ENCODE results near the gene SPTBN4. TPM values are rescaled to one million over a fixed set of nuclear protein-coding genes. Genes with fewer than 3 reads are reported as not detected.

The SPTBN4 gene
- total RNA-seq, 6 donors from 2014 or later = 0.33 to 8.4 (median 0.67) TPM

- H3K9me3 ChIP-seq = no peaks in the 10 kb centered on the region
- H3K27ac ChIP-seq = peak overlapping the region in 2 of 4 donors; percentile 67 to 96
- H3K4me1 ChIP-seq = peaks cover 16 to 38% (median 25%) of the 10 kb centered on the region in 4 donors
- H3K36me3 ChIP-seq = peaks cover 13 to 24% (median 15%) of the 10 kb centered on the region in 4 donors
- 88 to 90% methylated on average over 6 to 11 of the region's 11 CpGs for WGBS, 2 donors
- ATAC-seq (ENCODE audit: low FRiP score in 2 of 2) (no peak), DNase-seq (peak in 1 of 2 donors; percentile 76)
- no peaks in the 10 kb centered on the region for H3K27me3 ChIP-seq
- no peak overlapping the region for H3K4me3 ChIP-seq
- TF ChIP-seq EP300 (IDR thresholded peaks at IDR 0.05) (no peak), CTCF (IDR thresholded peaks at IDR 0.05) (no peak), POLR2A (IDR thresholded peaks at IDR 0.05) (no peak), POLR2AphosphoS5 (IDR thresholded peaks at IDR 0.05) (no peak)
These were observed 25.0 kb upstream of the SPTBN4 start for GRCh38 chr19:40441719-40442253.

GRCh38 chr19:40442328-40443130 is 24.3 kb upstream of the SPTBN4 start:
- Histone ChIP-seq H3K36me3 (peaks cover 14 to 28% (median 21%) of the 10 kb centered on the region in 4 donors), H3K4me1 (peaks cover 16 to 38% (median 25%) of the 10 kb centered on the region in 4 donors), H3K9me3 (no peaks in the 10 kb centered on the region), H3K27ac (peak overlapping the region; percentile 63 to 98 (median 82)), H3K4me3 (peak overlapping the region; percentile 21 to 91 (median 72)), H3K27me3 (no peaks in the 10 kb centered on the region)
- ATAC-seq (ENCODE audit: low FRiP score in 2 of 2) (no peak), DNase-seq (no peak)
- 20 to 28% methylated on average over 15 to 22 of the region's 22 CpGs for WGBS, 2 donors
- TF ChIP-seq EP300 (IDR thresholded peaks at IDR 0.05) (no peak), CTCF (IDR thresholded peaks at IDR 0.05) (no peak), POLR2AphosphoS5 (IDR thresholded peaks at IDR 0.05) (no peak), POLR2A (IDR thresholded peaks at IDR 0.05) (no peak)

GRCh38 chr19:40443131-40443999 is 23.4 kb upstream of the SPTBN4 start:
- WGBS, 2 donors = 0% methylated on average over 29 to 39 of the region's 52 CpGs
- H3K4me3 ChIP-seq = peak overlapping the region; percentile 66 to 92 (median 84)
- peaks cover 20 to 36% (median 26%) of the 10 kb centered on the region in 4 donors for H3K36me3 ChIP-seq
- H3K4me1 ChIP-seq = peaks cover 16 to 38% (median 25%) of the 10 kb centered on the region in 4 donors
- peak overlapping the region; percentile 92 to 98 (median 96) for H3K27ac ChIP-seq
- peak; percentile 86 to 95 for TF ChIP-seq POLR2AphosphoS5 (IDR thresholded peaks at IDR 0.05)
- peak in 3 of 4 donors; percentile 38 to 77 (median 77) for TF ChIP-seq POLR2A (IDR thresholded peaks at IDR 0.05)
- TF ChIP-seq EP300 (IDR thresholded peaks at IDR 0.05) = peak in 2 of 4 donors; percentile 36 to 94
- TF ChIP-seq CTCF (IDR thresholded peaks at IDR 0.05) = peak in 1 of 6 experiments; percentile 34
- H3K27me3 ChIP-seq = no peaks in the 10 kb centered on the region
- no peaks in the 10 kb centered on the region for H3K9me3 ChIP-seq
- ATAC-seq (ENCODE audit: low FRiP score in 2 of 2) = peak; percentile 91 to 97
- DNase-seq = peak; percentile 97 to 100

GRCh38 chr19:40444000-40444824 is 22.6 kb upstream of the SPTBN4 start, which contains the start of gene SERTAD3:
SERTAD3 (minus strand) TSS chr19:40444335; CDS start chr19:40442080, 2,255 bp downstream.
- 0% methylated on average over 19 to 70 of the region's 72 CpGs for WGBS, 2 donors
- peak; percentile 98 to 99 for TF ChIP-seq POLR2AphosphoS5 (IDR thresholded peaks at IDR 0.05)
- TF ChIP-seq CTCF (IDR thresholded peaks at IDR 0.05) = peak in 1 of 6 experiments; percentile 23
- peak in 1 of 4 donors; percentile 21 for TF ChIP-seq EP300 (IDR thresholded peaks at IDR 0.05)
- TF ChIP-seq POLR2A (IDR thresholded peaks at IDR 0.05) = peak; percentile 58 to 99 (median 95)

More at GRCh38 chr19:40444000-40444824, 22.6 kb upstream of the SPTBN4 start, which contains the start of gene SERTAD3:
- DNase-seq (peak; percentile 97 to 99), ATAC-seq (ENCODE audit: low FRiP score in 2 of 2) (peak; percentile 94)
- H3K9me3 ChIP-seq = no peaks in the 10 kb centered on the region
- no peaks in the 10 kb centered on the region for H3K27me3 ChIP-seq
- peak within 1 kb of the TSS; percentile 92 to 98 (median 96) for H3K27ac ChIP-seq
- peak within 1 kb of the TSS; percentile 66 to 92 (median 84) for H3K4me3 ChIP-seq
- H3K4me1 ChIP-seq = peaks cover 16 to 38% (median 24%) of the 10 kb centered on the region in 4 donors
- H3K36me3 ChIP-seq = peaks cover 22 to 44% (median 31%) of the 10 kb centered on the region in 4 donors

Data from upper lobe of left lung (tissue), 6 donors.